Stimulated activated CD8-positive, alpha-beta memory T cell treated with anti-CD3 and anti-CD28 coated beads, Interleukin-15, amount 100 ng/mL, for 1 hour (primary cell): ENCODE measurements around the gene JADE3.

Source experiments
- DNase-seq: peaks from one replicate; pipeline ENCODE4 v3.0.0-alpha.2; 2020; ENCODE audit warnings: low read depth

The JADE3 gene

DNA sequence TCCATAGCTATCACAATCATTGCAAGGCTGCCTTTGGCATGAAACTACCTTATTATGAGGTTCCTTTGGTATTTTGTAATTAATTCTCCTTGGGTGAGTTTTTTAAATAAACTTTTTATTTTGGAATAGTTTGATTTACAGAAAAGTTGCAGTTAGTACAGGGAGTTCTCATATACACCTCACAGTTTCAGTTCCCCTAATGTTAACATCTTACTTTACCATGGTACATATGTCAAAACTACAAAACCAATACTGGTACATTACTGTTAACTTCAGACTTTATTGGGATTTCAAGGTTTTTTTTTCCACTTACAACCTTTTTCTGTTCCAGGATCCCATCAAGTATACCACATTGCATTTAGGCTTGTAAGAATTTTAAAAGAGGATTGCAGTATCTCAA lies 114.0 kb downstream of the JADE3 start:
- no peak for DNase-seq

DNA sequence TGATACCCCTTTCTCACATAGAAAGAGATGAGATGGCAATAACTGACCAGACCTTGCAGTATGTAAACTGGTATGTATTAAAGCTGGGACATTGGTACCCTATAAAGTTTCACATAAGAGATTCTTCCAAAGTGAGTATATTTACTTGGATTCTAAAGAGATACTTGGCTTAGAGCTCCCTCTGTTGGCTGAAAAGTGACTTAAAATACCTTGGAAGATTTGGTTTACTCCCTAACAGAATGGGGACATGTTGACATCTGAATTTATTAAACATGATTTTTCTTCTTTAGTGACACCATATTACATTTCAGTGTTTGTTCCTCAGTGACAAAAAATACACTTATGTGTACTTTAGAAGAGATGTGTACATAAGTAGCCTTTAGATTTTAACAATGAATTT lies 118.1 kb downstream of the JADE3 start:
- no peak for DNase-seq

DNA sequence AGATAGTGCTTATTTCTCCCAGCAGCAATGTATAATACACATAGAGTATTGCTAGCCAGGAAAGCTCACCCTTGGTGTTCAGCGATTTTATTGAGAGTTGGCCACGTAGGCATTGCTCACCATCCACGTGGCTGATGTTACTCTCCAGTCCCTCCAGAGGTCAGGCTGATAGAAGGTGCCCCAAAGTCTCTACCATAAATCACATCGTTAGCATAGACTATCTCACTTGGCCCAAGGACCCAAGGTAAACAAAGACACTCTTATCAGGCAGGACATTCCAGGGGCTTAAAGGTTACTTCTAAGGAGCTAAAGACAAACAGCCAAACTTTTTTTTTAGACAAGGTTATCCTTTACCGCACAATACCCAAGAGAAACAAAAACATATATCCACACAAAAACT lies 135.8 kb downstream of the JADE3 start:
- DNase-seq = no peak

DNA sequence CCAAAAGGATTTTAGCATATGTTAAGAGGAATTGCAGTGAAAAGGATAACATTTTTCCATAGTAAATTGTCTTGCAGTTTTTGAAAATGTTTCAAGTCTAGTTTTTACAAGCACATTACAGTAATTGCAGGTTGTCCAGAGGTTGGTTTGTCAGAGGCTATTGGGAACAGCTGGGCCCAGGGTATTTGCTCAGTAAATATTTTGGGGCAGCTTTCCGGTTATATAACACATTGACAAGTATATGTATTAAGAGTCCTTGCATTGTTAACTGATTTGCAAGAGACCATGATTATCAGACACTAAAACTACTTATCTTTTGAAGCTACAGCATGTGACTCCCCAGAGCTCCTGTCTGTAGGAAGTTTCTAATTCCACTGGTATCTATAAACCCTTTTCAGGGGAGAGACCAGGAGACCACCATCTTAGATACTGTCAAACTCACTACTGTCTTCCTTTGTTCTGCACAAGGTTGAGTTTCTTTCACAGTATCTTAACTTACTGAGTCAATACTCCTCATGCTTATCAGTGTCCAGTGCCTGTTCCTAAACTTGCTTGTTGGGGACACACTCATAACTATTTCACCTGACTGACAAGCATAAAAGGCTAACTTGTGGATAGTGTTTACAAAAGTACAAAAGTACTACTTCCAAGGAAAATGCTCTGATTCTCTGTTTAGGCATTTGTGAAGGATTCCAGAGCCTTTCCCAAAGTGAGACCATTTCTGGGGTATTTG lies 147.1 kb downstream of the JADE3 start:
- DNase-seq = no peak

DNA sequence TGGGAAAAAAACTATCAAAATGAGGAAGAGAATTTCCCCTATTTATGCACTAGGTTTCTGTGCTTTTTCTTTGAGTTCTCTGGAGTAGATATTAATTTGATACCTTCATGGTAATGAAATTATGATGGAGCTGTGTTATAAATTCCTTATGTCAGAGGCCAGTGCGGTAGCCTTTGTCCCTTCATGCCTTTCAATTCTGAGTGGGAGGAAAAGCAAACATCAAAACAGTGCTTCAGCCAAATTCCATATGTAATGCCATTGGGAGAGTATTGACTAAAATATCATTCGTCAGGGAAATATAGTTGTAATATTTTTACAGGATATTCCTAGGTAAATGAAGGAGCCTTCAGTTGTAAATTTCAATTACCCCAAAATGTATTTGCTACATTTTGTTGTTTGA lies 148.5 kb downstream of the JADE3 start:
- DNase-seq = no peak

- no peak for DNase-seq
Measured at GRCh38 chrX:47061238-47061919, 149.2 kb downstream of the JADE3 start.

- DNase-seq = no peak
Measured at GRCh38 chrX:47063179-47063578, 151.0 kb downstream of the JADE3 start.

DNA sequence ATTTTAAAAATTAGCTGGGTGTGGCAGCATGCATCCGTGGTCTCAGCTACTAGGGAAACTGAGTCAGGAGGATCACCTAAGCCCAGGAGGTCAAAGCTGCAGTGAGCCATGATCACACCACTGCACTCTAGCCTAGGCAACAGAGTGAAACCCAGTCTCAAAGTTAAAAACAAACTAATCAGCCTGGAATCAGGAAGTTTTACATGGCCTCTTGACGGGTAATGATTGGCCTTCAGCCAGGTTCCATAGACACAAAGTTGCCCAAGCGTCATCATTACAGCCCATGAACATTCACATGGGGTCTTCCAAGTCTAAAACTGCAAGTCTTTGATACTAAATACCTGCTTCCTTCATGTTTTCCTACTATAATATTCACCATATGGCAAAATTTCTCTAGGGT lies 156.0 kb downstream of the JADE3 start:
- DNase-seq = no peak

GRCh38 chrX:47068720-47069119 lies 156.5 kb downstream of the JADE3 start:
- no peak for DNase-seq

DNA sequence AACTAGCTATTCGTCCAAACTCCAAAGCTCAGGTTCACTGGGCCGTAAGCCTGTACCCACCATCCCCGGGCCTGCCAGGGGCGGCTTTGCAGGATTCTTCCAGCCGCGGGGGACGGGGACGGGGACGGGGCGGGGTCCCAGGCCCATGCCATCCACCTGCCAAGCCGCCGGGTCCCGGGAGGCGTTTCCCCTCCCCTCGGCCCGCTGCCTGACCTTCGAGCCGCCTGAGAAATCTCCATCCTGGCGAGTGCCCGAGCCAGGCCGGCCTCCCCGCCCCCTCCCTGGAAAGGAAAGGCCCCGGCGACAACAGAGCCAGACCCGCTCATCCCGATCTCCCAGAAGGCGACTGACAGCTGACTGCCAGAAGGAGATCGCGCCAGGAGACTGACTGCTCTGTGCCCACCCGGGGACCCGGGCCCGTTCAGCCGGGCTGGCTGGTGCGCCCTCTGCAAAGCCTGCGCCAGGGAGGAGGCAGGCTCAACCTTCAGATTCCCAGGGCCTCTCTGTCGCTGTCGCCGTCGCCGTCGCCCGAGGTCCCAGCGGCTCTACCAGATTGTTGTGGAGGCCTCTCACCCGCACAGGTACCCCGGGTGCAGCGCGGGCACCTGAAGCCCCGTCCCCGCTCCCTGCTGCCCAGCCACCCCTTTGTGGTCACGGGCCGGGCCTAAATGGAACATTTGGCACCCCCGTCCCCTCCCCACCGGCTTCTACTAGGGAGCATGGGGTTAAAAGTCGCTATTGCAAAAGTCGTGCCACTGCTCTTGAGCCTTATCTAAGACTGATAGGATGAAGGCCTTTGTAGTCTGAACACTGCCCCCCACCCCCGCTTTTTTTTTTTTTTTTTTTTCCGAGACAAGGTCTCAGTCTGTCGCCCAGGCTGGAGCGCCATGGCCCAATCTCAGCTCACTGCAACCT lies 166.2 kb downstream of the JADE3 start, which contains the start of gene RGN:
Gene RGN (plus strand): TSS at position 315 of the 915 bp plus-strand sequence. CDS start 2,702 bp downstream, outside the sequence.
- no peak for DNase-seq

- no peak for DNase-seq
Measured at GRCh38 chrX:47080215-47080914, 168.1 kb downstream of the JADE3 start.

DNA sequence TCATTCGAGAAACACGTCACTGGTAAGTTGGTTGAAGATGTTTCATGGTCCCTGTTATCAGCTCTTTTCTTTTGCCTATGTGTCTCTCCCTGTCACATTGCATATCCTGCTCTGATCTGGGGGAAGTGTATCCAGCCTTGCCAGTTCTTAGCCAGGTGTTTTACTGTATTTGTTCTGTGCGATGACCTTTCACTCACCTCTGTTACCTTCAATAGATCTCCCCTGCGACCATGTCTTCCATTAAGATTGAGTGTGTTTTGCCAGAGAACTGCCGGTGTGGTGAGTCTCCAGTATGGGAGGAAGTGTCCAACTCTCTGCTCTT lies 168.7 kb downstream of the JADE3 start:
- no peak for DNase-seq

GRCh38 chrX:47091149-47091775 lies 179.0 kb downstream of the JADE3 start:
- DNase-seq = no peak

DNA sequence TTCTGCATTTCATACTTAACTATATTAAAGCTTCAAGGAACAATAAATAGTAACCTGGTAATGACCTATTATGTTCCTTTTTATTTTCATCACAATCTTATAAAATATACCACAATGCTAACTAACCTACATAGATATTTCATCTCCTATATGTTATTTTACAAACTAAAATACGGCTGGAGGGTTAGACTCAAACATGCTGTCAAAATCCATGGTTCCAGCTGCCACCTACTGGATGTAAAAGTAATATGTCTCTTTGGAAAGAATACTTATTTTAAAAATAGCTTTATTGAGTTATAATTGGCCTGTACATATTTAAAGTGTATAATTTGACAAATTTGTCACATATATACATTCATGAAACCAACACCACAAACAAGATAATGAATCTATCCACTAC lies 181.0 kb downstream of the JADE3 start:
- DNase-seq = no peak

DNA sequence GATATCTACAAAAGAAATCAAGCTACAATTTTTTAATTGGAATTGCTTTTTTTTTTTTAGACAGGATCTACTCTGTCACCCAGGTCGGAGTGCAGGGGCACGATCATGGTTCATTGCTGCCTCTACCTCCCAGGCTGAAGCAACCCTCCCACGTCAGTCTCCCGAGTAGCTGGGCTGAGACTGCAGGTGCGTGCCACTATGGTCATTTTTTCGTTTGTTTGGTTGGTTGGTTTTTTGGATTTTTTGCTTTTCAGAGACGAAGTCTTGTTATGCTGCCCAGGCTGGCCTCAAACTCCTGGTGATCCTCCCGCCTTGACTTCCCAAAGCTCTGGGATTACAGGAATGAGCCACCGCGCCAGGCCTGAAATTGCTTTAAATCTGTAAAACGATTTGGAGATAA lies 181.6 kb downstream of the JADE3 start:
- DNase-seq = no peak

- no peak for DNase-seq
Measured at GRCh38 chrX:47097018-47097417, 184.8 kb downstream of the JADE3 start.

DNA sequence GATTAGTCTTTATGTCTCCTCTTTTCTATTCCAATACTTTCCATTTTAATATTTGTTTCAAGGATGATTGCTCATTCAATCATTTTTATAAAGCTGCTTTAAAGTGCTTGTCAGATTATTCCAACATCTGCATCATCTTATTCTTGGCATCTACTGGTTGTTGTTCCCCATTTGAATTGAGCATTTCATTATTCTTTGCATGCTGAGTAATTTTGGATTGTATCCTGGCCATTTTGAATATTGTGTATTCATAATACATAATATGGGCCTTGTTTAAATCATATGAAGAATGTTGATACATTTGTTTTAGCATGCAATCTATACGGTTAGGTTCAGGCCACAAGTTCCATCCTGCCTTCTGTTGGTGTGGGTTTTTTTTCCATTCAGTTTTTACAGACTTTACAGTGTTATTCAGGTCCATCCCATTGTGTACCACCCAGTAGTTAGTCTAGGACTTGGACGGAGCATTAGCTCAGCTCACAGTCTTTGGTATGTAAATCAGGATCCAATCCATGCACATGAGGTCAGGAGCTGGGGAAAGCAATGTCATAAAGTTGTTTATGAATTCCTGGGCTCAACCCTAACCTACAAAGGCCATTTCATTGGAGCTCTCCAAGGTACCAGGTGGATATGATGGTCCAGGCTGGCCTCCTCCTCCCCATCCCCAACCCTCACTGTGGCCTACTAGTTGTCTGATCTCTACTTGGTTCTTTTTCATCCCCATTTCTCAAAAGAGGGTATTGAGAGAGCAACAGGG lies 186.3 kb downstream of the JADE3 start:
- DNase-seq = no peak

DNA sequence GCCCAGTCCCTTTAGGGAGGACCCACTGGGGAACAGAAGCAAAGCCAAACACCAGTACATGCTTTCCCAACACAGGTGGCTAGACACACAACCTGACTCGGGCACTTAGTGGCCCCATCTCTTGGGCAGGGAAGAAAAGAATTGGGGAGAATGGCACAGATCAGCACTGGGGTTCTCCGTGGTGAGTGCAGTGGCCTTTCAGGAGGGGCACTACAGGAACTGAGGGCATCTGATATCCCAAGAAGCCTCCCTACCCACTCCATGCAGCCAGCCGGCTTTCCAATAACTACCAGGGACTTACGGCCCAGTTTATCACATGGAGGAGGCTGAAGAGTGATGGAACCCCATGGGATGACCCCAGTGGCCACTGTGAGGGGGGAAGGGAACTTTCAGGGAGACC lies 189.0 kb downstream of the JADE3 start:
- no peak for DNase-seq
